GM10266 (cell line): Measurements from ENCODE around the gene ZMPSTE24.

Source experiments
- DNase-seq: peaks from one replicate; pipeline ENCODE4 v3.0.0; 2012; ENCODE audit errors: extremely low spot score
- CTCF ChIP-seq: IDR thresholded peaks from 2 replicates; pipeline ENCODE4 v1.5.1; 2012; ENCODE audit warnings: mild to moderate bottlenecking, low read depth; ENCODE audit not compliant: control insufficient read depth, insufficient read depth; ENCODE audit errors: missing control alignments

The ZMPSTE24 gene

GRCh38 chr1:40299366-40300248 is 41.6 kb downstream of the ZMPSTE24 start:
- no peak for TF ChIP-seq CTCF
- no peak for DNase-seq

GRCh38 chr1:40300249-40300567 is 42.2 kb downstream of the ZMPSTE24 start:
- no peak for DNase-seq
- TF ChIP-seq CTCF = no peak

GRCh38 chr1:40300651-40301050 is 42.6 kb downstream of the ZMPSTE24 start:
- TF ChIP-seq CTCF = no peak

GRCh38 chr1:40301066-40301465 is 43.0 kb downstream of the ZMPSTE24 start:
- TF ChIP-seq CTCF = no peak

More at GRCh38 chr1:40300651-40301050, 42.6 kb downstream of the ZMPSTE24 start:
- no peak for DNase-seq

GRCh38 chr1:40301541-40302299 is 43.7 kb downstream of the ZMPSTE24 start:
- no peak for DNase-seq
- TF ChIP-seq CTCF = no peak

More at GRCh38 chr1:40301066-40301465, 43.0 kb downstream of the ZMPSTE24 start:
- DNase-seq = no peak

GRCh38 chr1:40302475-40302874 is 44.4 kb downstream of the ZMPSTE24 start:
- DNase-seq = no peak
- TF ChIP-seq CTCF = no peak
